Measurements from ENCODE around the gene SPDYE4.

Gene SPDYE4

GRCh38 chr17:8785547-8786413 lies 27.4 kb upstream of the SPDYE4 start:
- peak; percentile 70 for DNase-seq (ENCODE audit: low spot score)

- no peak for DNase-seq (ENCODE audit: low spot score)
Measured at GRCh38 chr17:8782176-8782575, 23.8 kb upstream of the SPDYE4 start.

DNA sequence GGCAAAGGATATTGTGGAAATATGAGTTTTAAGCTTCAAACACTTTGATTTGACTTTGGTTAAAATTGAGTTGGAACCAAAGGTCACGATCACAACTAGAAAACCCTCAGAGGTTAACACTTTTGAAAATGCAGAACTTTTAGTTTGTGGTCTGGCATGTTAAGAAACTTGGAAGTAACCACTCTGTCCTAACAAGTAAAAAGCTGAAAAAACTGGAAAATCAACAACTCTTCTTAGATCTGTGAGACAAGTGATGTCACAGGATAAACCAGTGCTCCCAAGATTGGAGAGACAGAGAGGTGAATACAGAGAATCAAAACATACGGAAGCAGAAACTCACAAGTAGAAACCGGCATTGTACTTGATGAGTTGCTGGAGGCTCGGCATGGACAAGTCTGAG lies 23.4 kb upstream of the SPDYE4 start:
- DNase-seq (ENCODE audit: low spot score) = no peak

DNA sequence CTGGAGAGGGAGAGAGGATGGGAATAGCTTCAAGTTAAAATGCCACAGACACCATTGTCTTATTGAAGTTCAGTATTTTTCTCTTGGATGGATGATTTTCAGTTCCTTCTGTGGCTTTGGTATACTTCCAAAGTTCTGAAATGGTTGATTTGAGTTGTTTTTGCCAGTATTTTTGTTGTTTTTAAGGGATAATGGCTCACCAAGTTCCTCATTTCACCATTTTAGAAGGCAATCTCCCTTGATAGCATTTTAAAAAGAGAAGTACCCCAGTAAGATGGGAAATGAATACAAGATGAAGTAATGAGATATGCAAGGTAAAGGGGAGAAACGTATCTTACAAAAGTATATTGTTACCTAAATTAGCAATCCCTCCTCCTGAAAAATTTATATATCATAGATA lies 18.5 kb upstream of the SPDYE4 start:
- no peak for DNase-seq (ENCODE audit: low spot score)

DNA sequence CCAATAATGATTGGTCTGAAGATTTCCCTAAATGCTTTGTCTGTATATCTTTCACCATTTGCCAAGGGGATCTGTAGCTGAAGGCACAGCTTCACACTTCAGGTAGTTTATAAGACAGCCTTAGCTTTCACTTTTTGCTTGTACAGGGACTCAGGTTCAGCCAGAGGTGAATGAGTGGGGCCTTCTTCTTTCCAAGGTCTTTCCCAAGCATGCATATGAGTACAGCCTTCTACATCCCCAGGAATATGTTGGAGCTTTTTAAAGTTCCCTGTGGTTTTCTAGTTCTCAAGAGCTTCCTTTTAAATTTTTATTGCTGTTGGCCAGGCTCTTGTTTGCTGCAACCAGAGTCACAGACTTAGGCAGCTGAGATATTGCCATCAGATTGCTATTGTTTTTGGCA lies 17.9 kb upstream of the SPDYE4 start:
- DNase-seq (ENCODE audit: low spot score) = no peak

DNA sequence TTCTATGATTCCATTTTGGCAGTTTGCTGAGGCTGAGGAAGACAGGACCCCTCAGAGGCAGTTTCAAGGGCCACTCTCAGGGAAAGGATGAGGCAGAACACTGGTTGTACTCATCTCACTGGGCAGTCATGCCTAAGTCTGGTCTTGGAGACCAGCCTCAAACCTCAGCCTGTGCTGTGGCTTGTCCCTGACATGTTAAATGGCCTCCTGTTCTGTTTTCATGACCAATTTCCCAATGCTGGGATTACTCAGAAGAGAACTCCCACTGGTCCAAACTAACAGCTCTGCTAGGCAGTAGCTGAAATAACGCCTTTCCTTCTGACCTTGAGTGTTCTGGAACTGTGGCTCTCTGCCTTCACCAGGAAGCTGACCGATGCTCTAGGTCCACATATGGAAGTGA lies 8.4 kb upstream of the SPDYE4 start:
- DNase-seq (ENCODE audit: low spot score) = no peak

DNA sequence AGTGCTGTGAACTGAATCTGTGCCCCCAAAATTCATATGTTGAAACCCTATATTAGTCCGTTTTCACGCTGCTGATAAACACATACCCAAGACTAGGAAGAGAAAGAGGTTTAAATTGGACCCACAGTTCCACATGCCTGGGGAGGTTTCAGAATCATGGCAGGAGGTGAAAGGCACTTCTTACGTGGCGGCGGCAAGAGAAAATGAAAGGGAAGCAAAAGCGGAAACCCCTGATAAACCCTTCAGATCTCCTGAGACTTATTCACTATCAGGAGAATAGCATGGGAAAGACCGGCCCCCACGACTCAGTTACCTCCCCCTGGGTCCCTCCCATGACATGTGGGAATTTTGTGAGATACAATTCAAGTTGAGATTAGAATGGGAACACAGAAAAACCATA lies 3.7 kb upstream of the SPDYE4 start:
- DNase-seq (ENCODE audit: low spot score) = no peak

- no peak for DNase-seq (ENCODE audit: low spot score)
Measured at GRCh38 chr17:8757189-8757588, 1.2 kb downstream of the SPDYE4 start.

DNA sequence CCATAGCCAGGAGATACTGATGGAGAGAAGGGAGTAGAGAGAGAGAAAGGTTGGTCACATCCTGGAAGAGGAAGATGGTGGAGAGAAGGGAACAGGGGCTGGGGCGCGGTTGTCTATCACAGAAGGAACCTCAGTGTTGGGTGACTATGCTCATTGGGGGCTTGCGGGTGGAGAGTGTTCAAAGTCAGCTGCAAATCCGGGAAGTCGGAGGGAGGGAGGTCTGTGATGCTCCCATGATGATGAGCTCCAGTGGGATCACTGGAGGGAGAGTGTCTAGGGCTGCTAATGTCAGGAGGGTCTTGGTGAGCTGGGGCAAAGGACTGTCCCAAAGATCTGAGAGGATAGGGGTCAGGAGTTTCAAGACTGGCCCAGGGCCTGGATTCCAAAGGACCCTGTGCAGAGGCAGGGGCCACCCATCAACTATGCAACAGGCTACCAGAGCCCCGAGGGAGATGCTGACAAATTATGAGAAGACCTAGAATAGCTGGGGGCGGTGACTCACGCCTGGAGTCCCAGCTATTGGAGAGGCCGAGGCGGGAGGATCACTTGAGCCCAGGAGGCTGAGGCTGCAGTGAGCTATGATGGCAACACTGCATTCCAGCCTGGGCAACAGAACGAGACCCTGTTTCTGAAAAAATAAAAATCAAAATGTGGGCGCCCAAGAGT lies 2.6 kb downstream of the SPDYE4 start:
- no peak for DNase-seq (ENCODE audit: low spot score)

- no peak for DNase-seq (ENCODE audit: low spot score)
Measured at GRCh38 chr17:8754890-8755289, 3.5 kb downstream of the SPDYE4 start.

DNA sequence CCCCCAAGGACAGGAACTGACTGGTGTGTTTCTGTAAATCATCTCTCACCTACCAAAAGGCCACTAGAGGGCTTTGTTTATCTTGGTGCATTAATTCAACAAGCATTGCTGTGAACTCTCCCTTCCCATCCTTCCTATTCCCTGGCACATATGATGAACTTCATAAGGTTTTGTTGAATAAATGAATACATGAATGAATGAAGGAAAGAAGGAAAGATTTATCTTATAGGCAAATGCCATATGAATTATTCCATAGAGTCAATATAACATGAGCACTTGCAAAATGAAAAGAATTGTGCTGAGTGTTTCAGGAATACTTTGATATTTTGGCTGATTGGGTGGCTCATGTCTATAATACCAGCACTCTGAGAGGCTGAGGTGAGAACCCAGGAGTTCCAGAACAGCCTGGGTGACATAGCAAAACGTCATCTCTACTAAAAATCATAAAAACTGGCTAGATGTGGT lies 4.3 kb downstream of the SPDYE4 start:
- no peak for DNase-seq (ENCODE audit: low spot score)

GRCh38 chr17:8753136-8753975 lies 5.0 kb downstream of the SPDYE4 start:
- no peak for DNase-seq (ENCODE audit: low spot score)

DNA sequence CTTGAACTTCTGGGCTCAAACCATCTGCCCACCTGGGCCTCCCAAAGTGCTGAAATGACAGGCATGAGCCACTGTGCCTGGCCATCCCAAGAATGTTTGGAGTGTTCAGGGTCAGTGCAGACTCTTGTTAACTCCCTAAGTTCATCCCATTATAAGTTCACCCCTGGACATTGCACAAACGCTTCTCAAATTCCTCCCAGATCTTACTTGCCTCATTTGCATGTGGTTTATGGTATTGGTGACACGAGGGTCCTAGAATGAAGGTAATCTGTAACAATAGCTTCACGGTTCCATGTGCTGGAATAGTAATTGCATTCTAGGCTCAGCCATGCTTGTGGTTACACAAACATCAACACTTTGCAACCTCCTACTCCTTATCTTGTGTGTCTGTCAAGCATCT lies 8.7 kb downstream of the SPDYE4 start:
- no peak for DNase-seq (ENCODE audit: low spot score)

DNA sequence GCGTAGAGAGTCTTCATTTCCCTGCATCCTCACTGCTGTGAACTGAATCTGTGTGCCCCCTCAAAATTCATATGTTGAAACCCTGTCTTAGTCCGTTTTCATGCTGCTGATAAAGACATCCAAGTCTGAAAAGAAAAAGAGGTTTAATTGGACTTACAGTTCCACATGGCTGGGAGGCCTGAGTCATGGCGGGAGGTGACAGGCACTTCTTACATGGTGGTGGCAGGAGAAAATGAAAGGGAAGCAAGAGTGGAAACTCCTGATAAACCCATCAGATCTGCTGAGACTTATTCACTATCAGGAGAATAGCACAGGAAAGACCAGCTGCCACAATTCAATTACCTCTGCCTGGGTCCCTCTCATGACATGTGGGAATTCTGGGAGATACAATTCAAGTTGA lies 10.6 kb downstream of the SPDYE4 start:
- no peak for DNase-seq (ENCODE audit: low spot score)

DNA sequence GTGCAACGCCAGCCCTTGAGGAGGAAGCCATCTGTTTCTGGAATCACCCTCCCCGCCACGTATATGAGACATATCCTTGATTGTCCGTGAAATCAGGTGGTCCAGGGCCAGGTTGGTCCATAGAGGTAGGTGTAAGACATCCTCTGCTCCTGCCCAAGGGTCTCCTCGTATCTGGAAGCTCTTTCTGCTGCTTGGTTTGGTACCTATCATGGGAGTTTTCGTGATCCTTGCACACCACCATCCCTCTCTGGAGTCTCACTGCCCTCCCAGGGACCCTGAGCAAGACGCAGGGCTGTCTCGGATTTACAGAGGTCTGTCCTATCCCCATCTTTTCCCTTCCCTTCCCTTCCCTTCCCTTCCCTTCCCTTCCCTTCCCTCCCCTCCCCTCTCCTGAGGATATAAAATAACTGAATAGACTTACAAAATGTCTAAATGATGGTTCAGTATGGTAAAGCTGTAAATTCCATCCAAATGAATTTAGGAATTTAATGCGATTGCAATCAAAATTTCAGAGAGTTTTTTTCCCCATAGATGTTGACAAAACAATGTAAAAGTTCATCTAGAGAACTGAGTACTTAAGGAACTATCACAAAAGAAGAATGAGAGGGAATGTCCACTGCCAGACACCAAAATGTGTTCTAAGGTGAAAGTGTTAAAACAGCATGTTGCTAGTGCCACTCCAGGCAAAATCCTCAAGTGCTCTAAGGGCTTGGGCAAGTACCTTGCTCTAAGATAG lies 11.7 kb downstream of the SPDYE4 start:
- DNase-seq (ENCODE audit: low spot score) = no peak

DNA sequence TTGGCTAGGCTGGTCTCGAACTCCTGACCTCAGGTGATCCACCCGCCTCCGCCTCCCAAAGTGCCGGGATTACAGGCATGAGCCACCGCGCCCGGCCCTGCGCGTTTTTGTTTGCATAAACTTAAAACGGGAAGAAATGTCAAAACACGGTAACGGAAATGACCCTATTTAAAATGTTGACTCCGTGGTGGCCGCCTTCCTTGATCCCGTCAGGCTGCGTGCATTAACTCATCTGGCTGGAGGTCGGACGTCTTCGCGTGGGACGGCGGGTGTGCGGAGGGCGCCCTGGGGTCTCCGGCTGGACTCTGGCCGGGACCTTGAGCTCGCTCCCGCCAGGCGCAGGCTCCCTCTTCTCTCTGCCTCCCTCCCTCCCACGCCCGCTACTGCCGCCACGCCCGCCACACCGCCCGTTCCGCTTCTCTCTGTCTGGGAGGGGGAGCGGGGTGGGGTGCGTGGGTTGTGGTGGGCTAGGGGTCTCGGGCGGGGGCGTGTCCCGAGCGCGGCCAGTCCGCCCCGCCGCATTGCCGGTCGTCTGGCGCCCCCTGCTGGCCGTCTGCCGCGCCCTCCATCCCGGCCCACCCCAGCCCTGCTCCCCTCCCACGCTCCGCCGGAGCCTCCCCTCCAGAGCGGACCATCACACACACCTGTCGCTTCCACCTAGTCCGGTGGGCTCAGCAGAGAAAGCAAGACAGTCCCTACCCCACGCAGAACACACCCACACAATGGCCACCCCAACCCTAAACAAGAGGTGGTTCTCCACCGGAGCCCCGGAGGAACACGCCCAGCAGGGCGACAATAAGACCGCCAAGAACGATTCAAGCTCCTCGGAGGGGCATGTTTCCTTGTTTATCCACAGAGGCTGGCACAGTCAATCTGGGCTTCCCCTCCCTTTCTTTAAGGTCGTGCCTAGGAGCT lies 12.5 kb downstream of the SPDYE4 start:
- DNase-seq (ENCODE audit: low spot score) = peak; percentile 87

DNA sequence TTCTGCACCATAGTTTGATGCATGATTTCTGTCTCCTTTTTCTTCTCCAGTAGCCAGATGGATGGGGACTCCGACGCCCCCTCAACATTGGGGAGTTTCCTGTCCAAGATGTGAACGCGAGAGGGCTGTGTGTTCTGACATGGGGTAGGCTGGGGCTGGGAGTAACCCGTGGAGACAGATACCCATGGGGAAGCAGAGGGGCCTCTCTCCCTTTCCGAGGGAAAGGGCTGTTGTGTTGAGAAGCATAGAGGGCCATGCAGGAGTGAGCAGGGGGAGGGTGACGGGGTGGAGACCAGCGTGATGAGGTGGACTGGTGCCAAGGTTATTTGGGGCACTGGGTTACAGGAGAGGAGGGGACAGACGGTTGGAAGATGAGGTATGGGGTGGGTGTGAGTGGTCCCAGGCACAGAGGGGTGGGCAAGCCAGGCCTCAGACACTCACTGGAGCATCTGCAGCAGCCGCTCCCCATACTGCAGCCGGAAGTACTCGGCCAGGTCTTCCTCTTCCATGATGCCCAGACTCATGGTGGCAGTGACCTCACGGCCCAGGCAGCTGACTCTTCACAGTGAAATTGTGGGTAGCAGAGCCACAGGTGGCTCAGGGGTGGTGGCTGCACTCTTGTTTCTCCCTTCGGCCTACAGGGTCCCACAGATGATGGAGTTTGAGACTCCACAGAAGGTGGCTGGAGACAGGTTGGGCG lies 14.1 kb downstream of the SPDYE4 start:
- DNase-seq (ENCODE audit: low spot score) = no peak

- no peak for DNase-seq (ENCODE audit: low spot score)
Measured at GRCh38 chr17:8742819-8743218, 15.5 kb downstream of the SPDYE4 start.

GRCh38 chr17:8742274-8742673 lies 16.1 kb downstream of the SPDYE4 start:
- no peak for DNase-seq (ENCODE audit: low spot score)

DNA sequence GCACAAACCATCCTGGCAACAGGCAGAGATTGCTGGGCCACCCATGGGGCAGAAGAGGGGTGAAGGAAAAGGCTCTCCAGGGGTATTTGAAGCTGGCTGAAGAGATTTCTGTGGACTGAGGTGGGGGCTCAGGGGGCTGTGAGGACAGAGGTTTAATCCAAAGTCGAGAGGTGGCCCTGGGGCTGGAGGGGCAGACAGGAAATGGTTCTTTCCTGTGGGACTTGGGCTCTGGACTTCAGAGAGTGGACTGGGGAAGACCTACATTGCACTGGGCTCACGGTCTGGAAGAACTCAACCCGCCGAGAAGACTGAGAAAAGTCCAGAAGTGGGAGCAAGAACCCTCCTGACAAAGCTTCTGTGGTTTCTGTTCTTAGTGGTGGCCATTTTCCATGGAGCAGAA lies 16.6 kb downstream of the SPDYE4 start:
- DNase-seq (ENCODE audit: low spot score) = no peak

All from D341Med (cell line).